HG02981 (cell line): ENCODE measurements around the gene FKBP10.

Experiments
- ATAC-seq: cut with Tn5 transposase; IDR thresholded peaks from one replicate; pipeline ENCODE4 v1.9.1; 2021; ENCODE audit warnings: mild to moderate bottlenecking, moderate library complexity; ENCODE audit not compliant: unreplicated experiment

Gene FKBP10

DNA sequence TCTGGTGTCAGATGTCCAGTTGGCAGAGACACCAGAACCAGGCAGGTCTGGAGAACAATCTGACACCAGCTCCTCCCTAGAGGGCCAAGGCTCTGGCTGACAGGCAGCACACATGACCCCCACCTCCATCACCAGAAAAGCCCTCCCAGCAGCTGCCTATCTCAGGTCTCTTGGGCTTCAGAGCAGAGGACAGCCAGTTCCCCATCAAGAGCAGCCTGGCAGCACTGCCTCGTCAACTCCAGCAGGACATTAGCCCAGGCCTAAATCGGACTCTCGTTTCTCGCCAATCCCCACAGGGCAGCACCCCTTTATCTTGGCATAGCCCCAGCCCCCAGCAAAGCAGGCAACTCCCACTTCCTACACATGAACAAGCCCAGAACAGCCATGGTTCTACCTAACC lies 30.7 kb upstream of the FKBP10 start:
- no peak for ATAC-seq

DNA sequence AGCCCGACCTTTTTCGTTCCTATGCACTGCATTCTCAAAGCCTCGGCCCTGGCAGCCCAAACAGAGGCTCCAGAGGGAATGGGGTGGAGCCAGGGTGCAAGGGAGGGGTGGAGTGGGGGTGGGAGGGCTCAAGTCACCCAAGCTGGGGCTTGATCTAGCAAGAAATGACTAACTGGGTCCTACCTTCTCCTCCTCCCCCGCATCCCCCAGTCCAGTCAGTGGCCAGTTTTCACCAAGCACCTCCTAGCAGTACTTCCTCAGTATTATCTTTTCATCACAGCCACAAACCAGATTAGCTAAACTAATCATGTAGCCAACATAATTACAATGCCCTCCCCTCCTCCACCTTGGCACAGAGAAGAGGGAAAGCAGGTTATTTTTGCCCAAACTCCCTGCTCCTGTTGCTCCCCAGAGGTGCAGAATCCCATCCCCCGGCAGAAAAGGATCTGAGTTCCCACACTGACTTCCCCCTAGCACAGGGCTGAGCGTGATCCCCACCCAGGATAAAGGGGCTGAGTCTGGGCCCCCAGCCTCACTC lies 28.5 kb upstream of the FKBP10 start:
- ATAC-seq, result no peak

GRCh38 chr17:41785091-41785858 lies 27.5 kb upstream of the FKBP10 start:
- no peak for ATAC-seq

DNA sequence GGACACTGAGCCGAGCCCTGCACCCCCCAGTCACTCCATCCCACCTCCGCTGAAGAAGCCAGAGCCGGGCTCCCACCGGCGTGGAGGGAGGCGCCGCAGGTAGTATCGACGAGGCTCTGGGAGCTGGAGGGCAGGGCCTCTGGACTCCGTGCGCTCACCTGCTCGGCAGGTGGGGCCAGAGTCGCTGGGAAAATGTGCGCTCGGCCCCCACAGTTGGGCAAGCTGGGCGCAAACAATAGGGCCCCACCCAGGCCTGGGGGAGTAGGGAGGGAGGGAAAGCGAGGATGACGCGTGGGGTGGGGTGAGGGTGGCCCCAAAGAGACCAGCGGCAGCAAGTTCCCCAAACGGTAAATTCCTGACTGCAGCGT lies 27.0 kb upstream of the FKBP10 start:
- ATAC-seq, result no peak

GRCh38 chr17:41786227-41787020 lies 26.4 kb upstream of the FKBP10 start, which contains the start of gene JUP:
TSS of gene JUP (minus strand) at chr17:41786711. CDS start at chr17:41771854, 14,857 bp downstream.
- ATAC-seq, result peak; percentile 72

DNA sequence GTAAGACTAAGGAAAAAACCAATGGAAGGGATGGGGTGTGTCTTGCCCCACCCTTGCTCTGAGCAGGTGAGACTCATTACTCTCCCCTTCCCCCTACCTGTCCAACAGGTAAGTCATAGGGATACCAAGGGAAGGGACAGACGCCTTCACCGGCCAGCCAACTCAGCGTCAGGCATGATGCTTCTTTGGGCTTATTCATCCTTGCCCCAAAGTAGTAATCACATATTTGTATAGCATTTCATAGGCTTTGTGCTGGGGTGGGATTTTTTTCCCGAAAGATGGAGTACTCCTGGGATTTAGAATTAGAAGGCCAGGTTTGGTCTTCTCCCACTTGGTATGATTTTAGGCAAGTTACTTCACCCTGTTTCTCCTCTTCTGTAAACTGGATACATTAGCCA lies 25.8 kb upstream of the FKBP10 start:
- no peak for ATAC-seq

GRCh38 chr17:41792845-41793783 lies 19.7 kb upstream of the FKBP10 start:
- ATAC-seq, result no peak

DNA sequence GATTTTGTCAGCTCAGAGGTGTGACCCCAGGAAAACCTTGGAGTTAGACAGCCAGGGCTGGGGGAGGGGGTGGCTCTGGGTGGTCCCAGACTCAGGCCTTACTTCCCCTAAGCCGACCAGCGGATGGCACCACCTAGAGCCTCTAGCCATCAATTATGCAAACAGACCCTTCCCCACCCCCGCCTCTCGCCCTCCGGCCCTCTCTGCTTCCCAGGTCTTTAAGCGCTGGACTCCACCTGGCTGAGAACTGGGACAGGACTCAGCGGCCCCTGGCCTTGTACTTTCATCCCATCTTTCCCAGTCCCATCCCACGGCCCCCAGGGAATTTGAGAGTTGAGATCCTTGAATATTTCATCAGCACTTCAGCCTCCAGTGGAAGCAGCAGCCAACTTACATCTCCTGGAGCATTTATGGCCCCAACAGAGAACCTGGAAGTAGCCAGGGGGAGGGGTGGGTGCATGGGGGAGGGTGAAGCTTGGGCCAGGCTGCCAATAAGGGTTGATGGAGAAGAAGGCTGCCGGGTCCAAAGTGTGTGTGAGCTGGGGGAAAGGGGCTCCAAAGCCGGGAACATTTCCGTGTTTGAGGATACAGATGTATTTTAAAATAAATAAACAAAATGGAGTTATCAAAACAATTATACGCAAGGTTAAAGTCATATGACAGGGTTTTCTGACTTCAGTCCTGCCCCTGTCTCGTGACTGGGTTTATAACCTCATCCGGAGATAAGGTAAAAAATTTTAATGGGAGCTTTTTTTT lies 18.8 kb upstream of the FKBP10 start:
- ATAC-seq, result no peak

DNA sequence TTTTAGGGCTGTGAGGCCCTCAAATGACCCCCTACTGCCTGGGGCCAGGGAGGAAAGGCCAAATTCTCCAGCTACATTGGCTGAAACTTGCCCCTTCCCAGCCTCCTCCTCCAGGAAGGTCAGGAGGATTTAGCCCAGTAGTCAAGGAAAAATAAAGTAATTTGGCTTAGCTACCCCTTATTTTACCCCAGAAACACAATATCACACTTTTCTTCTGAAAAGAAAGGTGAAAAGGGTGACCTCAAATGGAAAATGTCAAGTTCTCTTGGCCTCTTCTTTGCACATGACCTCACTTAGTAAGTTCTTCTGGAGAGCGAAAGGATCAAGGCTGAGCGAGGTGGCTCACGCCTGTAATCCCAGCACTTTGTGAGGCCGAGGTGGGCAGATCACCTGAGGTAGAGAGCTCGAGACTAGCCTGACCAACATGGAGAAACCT lies 18.2 kb upstream of the FKBP10 start:
- no peak for ATAC-seq

DNA sequence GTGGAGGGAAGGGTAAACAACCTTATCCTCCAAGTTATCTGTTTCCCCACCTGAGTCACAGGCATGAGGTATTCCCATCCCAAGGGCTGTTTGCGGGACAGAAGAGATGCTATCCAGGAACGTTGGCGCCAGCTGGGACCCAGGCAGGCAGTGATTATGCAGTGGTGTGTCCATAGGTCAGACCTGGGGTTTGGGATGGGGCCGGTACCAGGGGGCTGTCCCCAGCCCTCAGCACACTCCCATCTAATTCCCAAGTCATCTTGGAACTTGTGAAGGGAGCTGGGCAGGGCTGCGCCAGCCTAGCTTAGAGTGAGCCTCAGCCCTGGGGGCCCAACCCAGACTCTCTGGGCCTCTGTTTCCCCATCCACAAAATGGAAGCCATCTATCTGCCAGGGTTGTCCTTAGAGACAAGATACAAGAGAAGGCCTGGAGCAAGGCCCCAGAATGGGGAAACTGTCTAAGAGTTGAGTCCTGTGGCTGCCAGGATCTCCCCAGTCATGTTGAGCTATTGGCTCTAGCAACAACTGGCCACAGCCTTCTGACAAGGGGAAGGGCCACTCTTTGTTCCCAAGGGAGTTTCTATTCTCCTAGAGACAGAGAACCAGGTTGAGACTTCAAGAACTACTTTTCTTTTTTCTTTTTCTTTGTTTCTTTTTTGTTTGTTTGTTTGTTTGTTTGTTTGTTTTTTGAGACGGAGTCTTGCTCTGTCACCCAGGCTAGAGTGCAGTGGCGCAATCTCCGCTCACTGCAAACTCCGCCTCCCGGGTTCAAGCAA lies 16.5 kb upstream of the FKBP10 start:
- ATAC-seq, result no peak

DNA sequence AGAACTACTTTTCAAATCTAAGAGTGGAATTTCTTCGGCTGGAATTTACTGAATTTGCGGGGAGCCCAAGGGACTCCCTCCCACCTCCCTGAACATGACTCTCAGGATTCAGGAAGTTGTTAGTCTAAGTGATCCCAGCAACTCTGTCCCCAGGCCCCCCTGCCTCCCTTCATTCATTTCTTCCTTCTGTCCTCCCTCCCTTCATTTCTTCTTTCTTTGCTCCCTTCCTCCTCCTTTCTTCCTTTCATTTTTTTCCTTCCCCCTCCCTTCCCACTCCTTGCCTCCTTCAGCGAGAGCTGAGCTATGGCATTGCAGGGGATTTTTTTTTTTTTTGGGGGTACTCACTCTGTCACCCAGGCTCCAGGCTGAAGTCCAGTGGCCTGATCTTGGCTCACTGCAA lies 15.4 kb upstream of the FKBP10 start:
- no peak for ATAC-seq

GRCh38 chr17:41799366-41799765 lies 13.4 kb upstream of the FKBP10 start:
- ATAC-seq, result no peak

- no peak for ATAC-seq
Measured at GRCh38 chr17:41800601-41801373, 12.0 kb upstream of the FKBP10 start.

GRCh38 chr17:41801374-41802271 lies 11.2 kb upstream of the FKBP10 start:
- ATAC-seq, result no peak

GRCh38 chr17:41803049-41804020 lies 9.5 kb upstream of the FKBP10 start:
- no peak for ATAC-seq

GRCh38 chr17:41806685-41807445 lies 5.9 kb upstream of the FKBP10 start:
- no peak for ATAC-seq
